Loucy (cell line): ENCODE results near the gene KATNBL1.

Experiments
- EZH2phosphoT487 ChIP-seq: fragments of 200-600 bp; IDR thresholded peaks from 2 replicates; pipeline ENCODE4 v1.6.1; 2018; ENCODE audit warnings: antibody characterized with exemption, mild to moderate bottlenecking, moderate library complexity, borderline replicate concordance
- TF ChIP-seq, protein P1 (sequence below): fragments of 200-600 bp; sonication (generic); conservative IDR thresholded peaks from 2 replicates; pipeline ENCODE4 v1.5.1; 2014; ENCODE audit warnings: mild to moderate bottlenecking, antibody characterized with exemption, low read length

DNA sequence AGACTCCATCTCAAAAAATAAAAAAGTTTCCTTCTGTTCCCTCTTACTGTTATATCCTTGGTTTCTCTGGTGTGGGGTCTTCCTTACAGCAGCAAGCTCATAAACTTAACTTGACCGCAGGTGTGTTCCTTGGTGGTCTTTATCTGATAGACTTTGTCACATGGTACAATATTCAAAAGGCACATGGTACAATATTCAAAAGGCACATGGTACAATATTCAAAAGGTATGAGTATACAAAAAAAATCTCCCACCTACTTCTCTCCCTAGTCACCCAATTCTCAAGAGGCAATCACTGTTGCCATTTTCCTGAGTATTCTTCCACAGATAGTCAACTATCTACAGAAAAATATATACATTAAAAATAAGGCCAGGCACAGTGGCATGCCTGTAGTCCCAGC is 103.5 kb downstream of the KATNBL1 start:
- TF ChIP-seq, protein P1, sequence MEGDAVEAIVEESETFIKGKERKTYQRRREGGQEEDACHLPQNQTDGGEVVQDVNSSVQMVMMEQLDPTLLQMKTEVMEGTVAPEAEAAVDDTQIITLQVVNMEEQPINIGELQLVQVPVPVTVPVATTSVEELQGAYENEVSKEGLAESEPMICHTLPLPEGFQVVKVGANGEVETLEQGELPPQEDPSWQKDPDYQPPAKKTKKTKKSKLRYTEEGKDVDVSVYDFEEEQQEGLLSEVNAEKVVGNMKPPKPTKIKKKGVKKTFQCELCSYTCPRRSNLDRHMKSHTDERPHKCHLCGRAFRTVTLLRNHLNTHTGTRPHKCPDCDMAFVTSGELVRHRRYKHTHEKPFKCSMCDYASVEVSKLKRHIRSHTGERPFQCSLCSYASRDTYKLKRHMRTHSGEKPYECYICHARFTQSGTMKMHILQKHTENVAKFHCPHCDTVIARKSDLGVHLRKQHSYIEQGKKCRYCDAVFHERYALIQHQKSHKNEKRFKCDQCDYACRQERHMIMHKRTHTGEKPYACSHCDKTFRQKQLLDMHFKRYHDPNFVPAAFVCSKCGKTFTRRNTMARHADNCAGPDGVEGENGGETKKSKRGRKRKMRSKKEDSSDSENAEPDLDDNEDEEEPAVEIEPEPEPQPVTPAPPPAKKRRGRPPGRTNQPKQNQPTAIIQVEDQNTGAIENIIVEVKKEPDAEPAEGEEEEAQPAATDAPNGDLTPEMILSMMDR, result no peak
- TF ChIP-seq EZH2phosphoT487, result no peak
